ENCODE results near the gene HPS4. TPM values are rescaled to one million over a fixed set of nuclear protein-coding genes. Genes with fewer than 3 reads are reported as not detected.

HPS4 gene
- total and polyA plus RNA-seq, 2 of the 8 experiments (the other 6 are each of a cell fraction or from before 2014, with no cell fraction given): 28.0 to 35.2 TPM

DNA sequence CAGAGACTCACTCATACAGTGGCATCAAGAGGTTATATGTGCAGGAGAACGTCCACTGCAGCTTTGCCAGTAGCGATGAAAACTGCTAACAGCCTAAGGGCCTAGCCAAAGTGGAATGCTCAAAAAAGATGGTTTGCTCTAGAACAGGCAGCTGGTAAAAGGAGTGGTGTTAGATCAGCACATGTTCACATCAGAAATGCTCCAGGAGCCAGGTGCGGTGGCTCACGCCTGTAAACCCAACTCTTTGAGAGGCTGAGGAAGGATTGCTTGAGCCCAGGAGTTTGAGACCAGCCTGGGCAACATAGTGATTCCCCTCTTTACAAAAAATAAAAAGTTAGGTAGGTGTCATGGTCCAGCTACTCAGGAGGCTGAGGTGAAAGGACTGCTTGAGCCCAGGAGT, 39.0 kb upstream of the HPS4 start:
- Histone ChIP-seq H3K14ac (ENCODE audit: insufficient read length) (no peak overlapping the region), H2AFZ (ENCODE audit: low read length) (no peak overlapping the region), H3K27ac (ENCODE audit: low read depth, low read length) (no peak overlapping the region), H3K23me2 (ENCODE audit: low read depth, low read length) (no peaks in the 10 kb centered on the region), H4K91ac (replicated peaks; ENCODE audit: insufficient read length, low read length) (no peak overlapping the region), H4K5ac (ENCODE audit: insufficient read length, low read depth, low read length) (no peak overlapping the region), H3K79me1 (ENCODE audit: low read depth, low read length) (no peaks in the 10 kb centered on the region), H4K8ac (ENCODE audit: extremely low read depth, insufficient read depth, low read length) (no peak overlapping the region), H3K18ac (ENCODE audit: extremely low read depth, low read length) (no peak overlapping the region), H4K20me1 (replicated peaks in 1 of 2; ENCODE audit: control insufficient read depth in 1 of 2, insufficient read depth in 2 of 2, low read length in 2 of 2) (no peaks in the 10 kb centered on the region), H3K79me2 (ENCODE audit: control insufficient read depth in 1 of 2, insufficient read depth in 2 of 2, low read length in 2 of 2) (no peaks in the 10 kb centered on the region), H2BK15ac (ENCODE audit: low read length) (no peak overlapping the region), H2BK20ac (ENCODE audit: low read length) (no peak overlapping the region), H3K4me3 (ENCODE audit: extremely low read depth in 1 of 4, insufficient read depth in 2 of 4, low read depth in 3 of 4, low read length in 4 of 4) (no peak overlapping the region), H3K9ac (replicated peaks in 1 of 4; ENCODE audit: extremely low read depth in 1 of 4, low read depth in 3 of 4, low read length in 3 of 4) (no peak overlapping the region), H3K9me3 (ENCODE audit: insufficient read depth in 2 of 2, low read depth in 1 of 2, low read length in 1 of 2) (no peaks in the 10 kb centered on the region), H3K4me2 (ENCODE audit: insufficient read depth in 1 of 2, low read depth in 2 of 2, low read length in 2 of 2) (no peak overlapping the region), H2BK12ac (ENCODE audit: low read depth, low read length) (no peak overlapping the region), H3K56ac (replicated peaks; ENCODE audit: insufficient read length, low read depth, low read length) (no peak overlapping the region), H2AK5ac (ENCODE audit: low read depth, low read length) (no peak overlapping the region), H3K4ac (replicated peaks; ENCODE audit: insufficient read length, low read depth, low read length) (no peak overlapping the region), H2BK5ac (ENCODE audit: low read depth, low read length) (no peak overlapping the region), H3K4me1 (replicated peaks in 1 of 4; ENCODE audit: control insufficient read depth in 3 of 4, insufficient read depth in 4 of 4, low read length in 3 of 4) (no peaks in the 10 kb centered on the region), H3K27me3 (replicated peaks in 1 of 4; ENCODE audit: control insufficient read depth in 3 of 4, extremely low read depth in 1 of 4, insufficient read depth in 3 of 4, low read length in 3 of 4) (no peaks in the 10 kb centered on the region), H3K36me3 (ENCODE audit: control insufficient read depth in 2 of 4, insufficient read depth in 4 of 4, low read length in 3 of 4) (peaks cover 0 to 32% (median 18%) of the 10 kb centered on the region in 4 experiments; a peak in 5 of 8 replicates), H2BK120ac (replicated peaks; ENCODE audit: low read depth, low read length) (no peak overlapping the region), H3K23ac (ENCODE audit: insufficient read length) (no peak overlapping the region)
- FAIRE-seq (no peak), DNase-seq (ENCODE audit: low read depth in 1 of 2, low spot score in 2 of 2) (no peak)
- 95% methylated on average over 4 of the region's 4 CpGs; no CpG with 5 or more reads in 1 of the 2 experiments for WGBS, 2 experiments (ENCODE audit: extremely low coverage in 1 of 2, insufficient coverage in 1 of 2, insufficient read length in 1 of 2, insufficient replicate concordance in 2 of 2, low coverage in 1 of 2, low lambda C conversion rate in 2 of 2, missing lambda C conversion rate in 1 of 2)
- CTCF ChIA-PET (ENCODE audit: partially characterized antibody): interaction anchor here (0.9 to 1.9 kb wide), 7 partner anchors 9 to 143 kb away, joined by 3 to 8 read pairs (median 5); partner anchors contain the start of gene TFIP11
- POLR2A ChIA-PET (ENCODE audit: partially characterized antibody): interaction anchor here (1.8 to 2.6 kb wide), 3 partner anchors 9 to 12 kb away, joined by 5 to 13 read pairs (median 11); partner anchors contain the start of gene TFIP11

Measured in H1 (cell line).